K562 (cell line): ENCODE data around the gene SLC35A4. TPM values are rescaled to one million over a fixed set of nuclear protein-coding genes. Genes with fewer than 3 reads are reported as not detected.

ENCODE experiments used
- ELF2 ChIP-seq: fragments of 250-450 bp; sonication (Bioruptor Pico); IDR thresholded peaks from 2 replicates; pipeline ENCODE4 v1.5.0; 2021; ENCODE audit warnings: mild to moderate bottlenecking
- ETV1 ChIP-seq: fragments of 450-650 bp; conservative IDR thresholded peaks from 2 replicates; pipeline ENCODE4 v1.6.1; 2016; ENCODE audit warnings: missing genetic modification characterization, control low read depth, low read depth, missing compliant biosample characterization
- FOXP1 ChIP-seq: sonication (generic); formaldehyde crosslinking; IDR thresholded peaks from 2 replicates; pipeline ENCODE4 v1.8.0; 2022; ENCODE audit warnings: mild to moderate bottlenecking, missing genetic modification reagents
- MAZ ChIP-seq, 2 experiments: fragments of 450-650 bp in 1 of 2; sonication (generic) in 1 of 2; formaldehyde crosslinking; IDR thresholded peaks in 1 of 2; conservative IDR thresholded peaks in 1 of 2; 2 replicates each; pipeline versions ENCODE4 v1.4.0 to v1.5.0; 2020; ENCODE audit warnings: mild to moderate bottlenecking in 1 of 2, missing genetic modification reagents in 1 of 2
- MNT ChIP-seq, 2 experiments: fragments of 450-650 bp; conservative IDR thresholded peaks; 2 replicates each; pipeline ENCODE4 v1.6.1; 2017; ENCODE audit warnings: mild to moderate bottlenecking in 2 of 2, moderate library complexity in 2 of 2
- NCOA4 ChIP-seq: fragments of 450-650 bp; IDR thresholded peaks from 2 replicates; pipeline ENCODE4 v1.6.1; 2018; ENCODE audit warnings: mild to moderate bottlenecking; ENCODE audit not compliant: partially characterized antibody
- NKRF ChIP-seq: fragments of 450-650 bp; IDR thresholded peaks from 2 replicates; pipeline ENCODE4 v1.6.1; 2016; ENCODE audit warnings: borderline replicate concordance
- SREBF1 ChIP-seq: fragments of 150-350 bp; IDR thresholded peaks from 2 replicates; pipeline ENCODE4 v1.6.1; 2014; ENCODE audit warnings: antibody characterized with exemption, low read depth, low read length, borderline replicate concordance
- SRSF3 ChIP-seq: fragments of 200-400 bp; formaldehyde crosslinking; IDR thresholded peaks from 2 replicates; pipeline ENCODE4 v1.6.1; 2016; ENCODE audit warnings: mild to moderate bottlenecking, low read length, moderate library complexity; ENCODE audit not compliant: insufficient read depth
- ZFP36 ChIP-seq: fragments of 150-350 bp; IDR thresholded peaks from 2 replicates; pipeline ENCODE4 v1.6.1; 2018; ENCODE audit warnings: low read length, low read depth; ENCODE audit not compliant: partially characterized antibody
- ZFPM2 ChIP-seq: fragments of 250-450 bp; sonication (Bioruptor Pico); IDR thresholded peaks from 2 replicates; pipeline ENCODE4 v1.5.1; 2022; ENCODE audit warnings: mild to moderate bottlenecking
- ZNF583 ChIP-seq: fragments of 250-450 bp; sonication (Bioruptor Pico); IDR thresholded peaks from 2 replicates; pipeline ENCODE4 v1.4.0; 2020
- ZNF79 ChIP-seq: fragments of 250-450 bp; sonication (Bioruptor Pico); IDR thresholded peaks from 2 replicates; pipeline ENCODE4 v1.4.0; 2020; ENCODE audit warnings: low read depth, mild to moderate bottlenecking, moderate library complexity
- polyA plus RNA-seq, 8 experiments: library from polyadenylated mRNA; depleted of rRNA in 4 of 8; stranded (reverse) in 5 of 8; unstranded in 3 of 8; fragments of >200 nt; fragmentation: Nextera tagmentation in 2 of 8; fragmentation: Illumina TruSeq in 1 of 8; extraction: Ambion mirVana in 2 of 8; extraction: Trizol in 1 of 8; gene quantifications; 2 replicates each; pipeline versions ENCODE4 v1.2.1 to v1.2.3, GENCODE V29; 2011 to 2014; ENCODE audit warnings: inconsistent platforms in 1 of 8, missing spikeins in 1 of 8
- total RNA-seq, 7 experiments: library from RNA; depleted of rRNA in 6 of 7; stranded (reverse); fragments of >200 nt in 6 of 7; fragmentation: Illumina TruSeq in 2 of 7; extraction: Trizol in 2 of 7; gene quantifications; 2 replicates each; pipeline versions ENCODE4 v1.2.1 to v1.2.3, GENCODE V29; 2011 to 2021; ENCODE audit warnings: low replicate concordance in 1 of 7
- TF ChIP-seq, protein P1 (sequence below): sonication (generic); formaldehyde crosslinking; IDR thresholded peaks from 2 replicates; pipeline ENCODE4 v1.8.0; 2023; ENCODE audit warnings: mild to moderate bottlenecking, missing genetic modification reagents

The SLC35A4 gene
- total and polyA plus RNA-seq, 9 of the 15 experiments (the other 6 are each of a cell fraction or from before 2014, with no cell fraction given): 21.8 to 171 (median 42.5) TPM

- TF ChIP-seq ETV1 (0 out of 2 replicates have a peak, but pooled peaks have one; percentile 33), FOXP1 (CRISPR knock-in tag) (no peak), ZNF79 (no peak), NKRF (peak; percentile 69; the same call in 1 of the 2 replicates), ZFPM2 (CRISPR knock-in tag) (0 out of 2 replicates have a peak, but pooled peaks have one; percentile 10), ZFP36 (no peak), MAZ (CRISPR knock-in tag; conservative IDR thresholded peaks at IDR 0.05 in 1 of 2, IDR thresholded peaks at IDR 0.05 in 1 of 2) (peak; percentile 66 to 84), NCOA4 (no peak), ELF2 (CRISPR knock-in tag) (no peak), ZNF583 (0 out of 2 replicates have a peak, but pooled peaks have one; percentile 53), SREBF1 (0 out of 2 replicates have a peak, but pooled peaks have one; percentile 13), SRSF3 (no peak), MNT (conservative IDR thresholded peaks at IDR 0.05) (peak; percentile 100)
- TF ChIP-seq, protein P1, sequence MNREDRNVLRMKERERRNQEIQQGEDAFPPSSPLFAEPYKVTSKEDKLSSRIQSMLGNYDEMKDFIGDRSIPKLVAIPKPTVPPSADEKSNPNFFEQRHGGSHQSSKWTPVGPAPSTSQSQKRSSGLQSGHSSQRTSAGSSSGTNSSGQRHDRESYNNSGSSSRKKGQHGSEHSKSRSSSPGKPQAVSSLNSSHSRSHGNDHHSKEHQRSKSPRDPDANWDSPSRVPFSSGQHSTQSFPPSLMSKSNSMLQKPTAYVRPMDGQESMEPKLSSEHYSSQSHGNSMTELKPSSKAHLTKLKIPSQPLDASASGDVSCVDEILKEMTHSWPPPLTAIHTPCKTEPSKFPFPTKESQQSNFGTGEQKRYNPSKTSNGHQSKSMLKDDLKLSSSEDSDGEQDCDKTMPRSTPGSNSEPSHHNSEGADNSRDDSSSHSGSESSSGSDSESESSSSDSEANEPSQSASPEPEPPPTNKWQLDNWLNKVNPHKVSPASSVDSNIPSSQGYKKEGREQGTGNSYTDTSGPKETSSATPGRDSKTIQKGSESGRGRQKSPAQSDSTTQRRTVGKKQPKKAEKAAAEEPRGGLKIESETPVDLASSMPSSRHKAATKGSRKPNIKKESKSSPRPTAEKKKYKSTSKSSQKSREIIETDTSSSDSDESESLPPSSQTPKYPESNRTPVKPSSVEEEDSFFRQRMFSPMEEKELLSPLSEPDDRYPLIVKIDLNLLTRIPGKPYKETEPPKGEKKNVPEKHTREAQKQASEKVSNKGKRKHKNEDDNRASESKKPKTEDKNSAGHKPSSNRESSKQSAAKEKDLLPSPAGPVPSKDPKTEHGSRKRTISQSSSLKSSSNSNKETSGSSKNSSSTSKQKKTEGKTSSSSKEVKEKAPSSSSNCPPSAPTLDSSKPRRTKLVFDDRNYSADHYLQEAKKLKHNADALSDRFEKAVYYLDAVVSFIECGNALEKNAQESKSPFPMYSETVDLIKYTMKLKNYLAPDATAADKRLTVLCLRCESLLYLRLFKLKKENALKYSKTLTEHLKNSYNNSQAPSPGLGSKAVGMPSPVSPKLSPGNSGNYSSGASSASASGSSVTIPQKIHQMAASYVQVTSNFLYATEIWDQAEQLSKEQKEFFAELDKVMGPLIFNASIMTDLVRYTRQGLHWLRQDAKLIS: 0 out of 2 replicates have a peak, but pooled peaks have one; percentile 61
These were observed 16.9 kb upstream of the SLC35A4 start, which contains the start of gene EIF4EBP3 (continued) for GRCh38 chr5:140547508-140548299.
